ENCODE data around the gene CRHR1.

CRHR1 gene

DNA sequence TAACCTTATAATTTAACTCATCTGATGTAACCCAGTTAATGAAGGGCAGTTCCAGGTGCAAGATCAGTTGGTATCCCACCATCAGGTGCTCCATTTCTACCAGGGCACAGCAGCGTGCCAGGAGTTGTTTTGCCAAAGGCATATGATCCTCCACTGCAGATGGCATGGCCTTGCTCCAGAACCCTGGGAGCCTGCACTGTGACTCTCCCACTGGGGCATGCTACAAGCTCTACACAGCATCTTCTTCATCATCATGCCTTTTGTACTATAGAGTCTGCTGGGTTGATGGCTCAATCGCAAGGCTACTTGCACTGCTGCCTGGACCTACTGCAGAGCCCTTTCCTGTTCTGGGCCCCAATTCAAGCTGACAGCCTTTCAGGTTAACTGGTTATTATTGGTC, 98.9 kb downstream of the CRHR1 start:
- DNase-seq (ENCODE audit: extremely low read depth, low read depth) = no peak

More for the DNA sequence above, 98.9 kb downstream of the CRHR1 start:
- TF ChIP-seq, protein P1, sequence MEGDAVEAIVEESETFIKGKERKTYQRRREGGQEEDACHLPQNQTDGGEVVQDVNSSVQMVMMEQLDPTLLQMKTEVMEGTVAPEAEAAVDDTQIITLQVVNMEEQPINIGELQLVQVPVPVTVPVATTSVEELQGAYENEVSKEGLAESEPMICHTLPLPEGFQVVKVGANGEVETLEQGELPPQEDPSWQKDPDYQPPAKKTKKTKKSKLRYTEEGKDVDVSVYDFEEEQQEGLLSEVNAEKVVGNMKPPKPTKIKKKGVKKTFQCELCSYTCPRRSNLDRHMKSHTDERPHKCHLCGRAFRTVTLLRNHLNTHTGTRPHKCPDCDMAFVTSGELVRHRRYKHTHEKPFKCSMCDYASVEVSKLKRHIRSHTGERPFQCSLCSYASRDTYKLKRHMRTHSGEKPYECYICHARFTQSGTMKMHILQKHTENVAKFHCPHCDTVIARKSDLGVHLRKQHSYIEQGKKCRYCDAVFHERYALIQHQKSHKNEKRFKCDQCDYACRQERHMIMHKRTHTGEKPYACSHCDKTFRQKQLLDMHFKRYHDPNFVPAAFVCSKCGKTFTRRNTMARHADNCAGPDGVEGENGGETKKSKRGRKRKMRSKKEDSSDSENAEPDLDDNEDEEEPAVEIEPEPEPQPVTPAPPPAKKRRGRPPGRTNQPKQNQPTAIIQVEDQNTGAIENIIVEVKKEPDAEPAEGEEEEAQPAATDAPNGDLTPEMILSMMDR (IDR thresholded peaks at IDR 0.05; ENCODE audit: low read depth, low read length) = no peak
